Measurements from ENCODE around the gene BOK. TPM values are rescaled to one million over a fixed set of nuclear protein-coding genes. Genes with fewer than 3 reads are reported as not detected.

The BOK gene
- polyA plus RNA-seq, 1 donor from 2014 or later = 2.3 TPM

DNA sequence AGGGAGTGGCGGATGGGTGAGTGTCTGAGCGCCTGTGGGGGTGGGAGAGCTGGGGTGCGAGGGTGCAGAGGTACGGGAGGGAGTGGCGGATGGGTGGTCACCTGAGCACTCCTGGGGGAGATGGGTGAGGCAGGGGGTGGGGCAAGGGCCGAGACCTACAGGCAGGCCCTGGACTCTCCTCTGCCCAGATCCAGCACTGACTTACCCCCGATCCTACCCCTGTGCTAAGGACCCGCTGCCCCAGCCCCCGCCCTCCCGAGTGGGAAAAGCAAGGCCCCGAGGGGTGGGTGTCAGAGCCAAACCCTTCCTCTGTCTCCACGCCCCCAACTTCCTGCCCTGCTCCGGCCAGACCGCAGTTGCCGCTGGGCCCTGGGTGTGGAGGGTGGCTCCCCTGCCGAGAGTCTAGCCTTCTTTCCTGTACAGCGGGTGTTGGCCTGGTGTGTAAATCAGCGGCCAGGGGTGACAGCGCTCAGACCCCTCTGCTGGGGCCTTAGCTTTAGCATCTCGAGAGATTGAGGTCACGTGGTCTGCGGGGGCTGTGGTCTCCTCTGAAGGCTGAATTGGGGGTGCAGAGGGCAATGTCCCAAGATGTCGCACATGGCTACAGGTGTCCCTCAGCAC, 12.5 kb downstream of the BOK start:
- H3K36me3 ChIP-seq (ENCODE audit: insufficient read depth, low read length) = no peaks in the 10 kb centered on the region
- H3F3A ChIP-seq (ENCODE audit: insufficient read depth, low read length, poor library complexity, severe bottlenecking) = no peaks in the 10 kb centered on the region
- no peaks in the 10 kb centered on the region for H4K20me1 ChIP-seq (ENCODE audit: insufficient read depth)
- H3K27me3 ChIP-seq (ENCODE audit: insufficient read depth, low read depth, low read length) = peaks cover 6% of the 10 kb centered on the region
- H3K9ac ChIP-seq (ENCODE audit: low read length) = no peak overlapping the region
- H3K79me2 ChIP-seq (replicated peaks; ENCODE audit: insufficient read depth, low read length) = no peaks in the 10 kb centered on the region
- no peaks in the 10 kb centered on the region for H3K9me2 ChIP-seq (ENCODE audit: insufficient read depth, low read length)
- H3K27ac ChIP-seq (ENCODE audit: low read length) = no peak overlapping the region
- H3K9me3 ChIP-seq (ENCODE audit: low read length) = no peaks in the 10 kb centered on the region
- no peak overlapping the region for H3K4me2 ChIP-seq (ENCODE audit: low read length)
- TF ChIP-seq RAD21 (conservative IDR thresholded peaks at IDR 0.05) (no peak), SMC3 (conservative IDR thresholded peaks at IDR 0.05; ENCODE audit: poor library complexity) (no peak), EP300 (conservative IDR thresholded peaks at IDR 0.05; ENCODE audit: poor library complexity, severe bottlenecking) (no peak), TAF1 (IDR thresholded peaks at IDR 0.05; ENCODE audit: low read depth) (no peak), MXI1 (conservative IDR thresholded peaks at IDR 0.05; ENCODE audit: poor library complexity, severe bottlenecking) (no peak), EZH2 (IDR thresholded peaks at IDR 0.05; ENCODE audit: borderline replicate concordance, insufficient read depth, low read length, poor library complexity, severe bottlenecking) (no peak), POLR2AphosphoS5 (IDR thresholded peaks at IDR 0.05) (no peak)
- TF ChIP-seq, protein P1, sequence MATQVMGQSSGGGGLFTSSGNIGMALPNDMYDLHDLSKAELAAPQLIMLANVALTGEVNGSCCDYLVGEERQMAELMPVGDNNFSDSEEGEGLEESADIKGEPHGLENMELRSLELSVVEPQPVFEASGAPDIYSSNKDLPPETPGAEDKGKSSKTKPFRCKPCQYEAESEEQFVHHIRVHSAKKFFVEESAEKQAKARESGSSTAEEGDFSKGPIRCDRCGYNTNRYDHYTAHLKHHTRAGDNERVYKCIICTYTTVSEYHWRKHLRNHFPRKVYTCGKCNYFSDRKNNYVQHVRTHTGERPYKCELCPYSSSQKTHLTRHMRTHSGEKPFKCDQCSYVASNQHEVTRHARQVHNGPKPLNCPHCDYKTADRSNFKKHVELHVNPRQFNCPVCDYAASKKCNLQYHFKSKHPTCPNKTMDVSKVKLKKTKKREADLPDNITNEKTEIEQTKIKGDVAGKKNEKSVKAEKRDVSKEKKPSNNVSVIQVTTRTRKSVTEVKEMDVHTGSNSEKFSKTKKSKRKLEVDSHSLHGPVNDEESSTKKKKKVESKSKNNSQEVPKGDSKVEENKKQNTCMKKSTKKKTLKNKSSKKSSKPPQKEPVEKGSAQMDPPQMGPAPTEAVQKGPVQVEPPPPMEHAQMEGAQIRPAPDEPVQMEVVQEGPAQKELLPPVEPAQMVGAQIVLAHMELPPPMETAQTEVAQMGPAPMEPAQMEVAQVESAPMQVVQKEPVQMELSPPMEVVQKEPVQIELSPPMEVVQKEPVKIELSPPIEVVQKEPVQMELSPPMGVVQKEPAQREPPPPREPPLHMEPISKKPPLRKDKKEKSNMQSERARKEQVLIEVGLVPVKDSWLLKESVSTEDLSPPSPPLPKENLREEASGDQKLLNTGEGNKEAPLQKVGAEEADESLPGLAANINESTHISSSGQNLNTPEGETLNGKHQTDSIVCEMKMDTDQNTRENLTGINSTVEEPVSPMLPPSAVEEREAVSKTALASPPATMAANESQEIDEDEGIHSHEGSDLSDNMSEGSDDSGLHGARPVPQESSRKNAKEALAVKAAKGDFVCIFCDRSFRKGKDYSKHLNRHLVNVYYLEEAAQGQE (IDR thresholded peaks at IDR 0.05; ENCODE audit: borderline replicate concordance) = no peak
- TF ChIP-seq, protein P2, sequence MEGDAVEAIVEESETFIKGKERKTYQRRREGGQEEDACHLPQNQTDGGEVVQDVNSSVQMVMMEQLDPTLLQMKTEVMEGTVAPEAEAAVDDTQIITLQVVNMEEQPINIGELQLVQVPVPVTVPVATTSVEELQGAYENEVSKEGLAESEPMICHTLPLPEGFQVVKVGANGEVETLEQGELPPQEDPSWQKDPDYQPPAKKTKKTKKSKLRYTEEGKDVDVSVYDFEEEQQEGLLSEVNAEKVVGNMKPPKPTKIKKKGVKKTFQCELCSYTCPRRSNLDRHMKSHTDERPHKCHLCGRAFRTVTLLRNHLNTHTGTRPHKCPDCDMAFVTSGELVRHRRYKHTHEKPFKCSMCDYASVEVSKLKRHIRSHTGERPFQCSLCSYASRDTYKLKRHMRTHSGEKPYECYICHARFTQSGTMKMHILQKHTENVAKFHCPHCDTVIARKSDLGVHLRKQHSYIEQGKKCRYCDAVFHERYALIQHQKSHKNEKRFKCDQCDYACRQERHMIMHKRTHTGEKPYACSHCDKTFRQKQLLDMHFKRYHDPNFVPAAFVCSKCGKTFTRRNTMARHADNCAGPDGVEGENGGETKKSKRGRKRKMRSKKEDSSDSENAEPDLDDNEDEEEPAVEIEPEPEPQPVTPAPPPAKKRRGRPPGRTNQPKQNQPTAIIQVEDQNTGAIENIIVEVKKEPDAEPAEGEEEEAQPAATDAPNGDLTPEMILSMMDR (IDR thresholded peaks at IDR 0.05; ENCODE audit: poor library complexity, severe bottlenecking) = no peak
- H3K4me3 ChIP-seq (ENCODE audit: low read length) = no peak overlapping the region
- H2AFZ ChIP-seq (ENCODE audit: low read depth, low read length) = no peak overlapping the region

DNA sequence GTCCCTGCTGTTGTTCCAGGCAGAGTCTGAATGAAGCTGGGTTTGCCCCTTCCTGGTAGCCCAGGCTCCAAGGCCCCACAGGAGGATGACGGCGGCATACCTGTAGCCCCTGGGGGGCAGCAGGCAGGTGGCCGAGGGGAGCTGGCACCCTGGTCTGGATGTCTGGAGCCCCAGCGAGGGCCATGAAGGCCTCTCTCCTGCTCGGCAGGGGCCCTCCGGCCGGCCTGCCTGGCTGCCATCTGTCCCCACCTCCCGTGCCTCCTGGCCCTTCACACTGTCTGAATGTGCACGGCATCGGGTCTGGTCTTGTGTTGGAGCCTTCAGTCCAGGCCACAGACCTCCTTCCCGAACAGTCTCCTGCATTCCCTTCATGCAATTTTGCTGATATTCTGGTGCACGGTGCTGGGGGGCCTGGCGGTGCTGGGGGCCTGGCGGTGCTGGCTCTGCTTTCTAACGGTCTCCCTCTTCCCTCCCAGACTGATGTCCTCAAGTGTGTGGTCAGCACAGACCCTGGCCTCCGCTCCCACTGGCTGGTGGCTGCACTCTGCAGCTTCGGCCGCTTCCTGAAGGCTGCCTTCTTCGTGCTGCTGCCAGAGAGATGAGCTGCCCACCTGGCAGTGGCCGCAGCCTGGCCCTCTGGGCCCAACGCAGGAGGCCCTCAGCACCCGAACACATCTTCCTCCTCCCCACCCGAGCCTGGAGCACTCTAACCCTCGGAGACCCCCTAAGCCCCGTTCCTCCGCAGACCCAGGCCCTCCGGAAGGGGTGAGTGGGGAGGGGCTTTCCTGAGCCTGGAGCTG, 13.5 kb downstream of the BOK start:
- Histone ChIP-seq H3K9ac (ENCODE audit: low read length) (no peak overlapping the region), H3F3A (ENCODE audit: insufficient read depth, low read length, poor library complexity, severe bottlenecking) (no peaks in the 10 kb centered on the region), H3K4me2 (ENCODE audit: low read length) (no peak overlapping the region), H3K9me3 (ENCODE audit: low read length) (no peaks in the 10 kb centered on the region), H3K79me2 (replicated peaks; ENCODE audit: insufficient read depth, low read length) (no peaks in the 10 kb centered on the region), H2AFZ (ENCODE audit: low read depth, low read length) (no peak overlapping the region), H3K27me3 (ENCODE audit: insufficient read depth, low read depth, low read length) (peaks cover 6% of the 10 kb centered on the region), H3K4me3 (ENCODE audit: low read length) (no peak overlapping the region), H4K20me1 (ENCODE audit: insufficient read depth) (no peaks in the 10 kb centered on the region), H3K9me2 (ENCODE audit: insufficient read depth, low read length) (no peaks in the 10 kb centered on the region), H3K36me3 (ENCODE audit: insufficient read depth, low read length) (no peaks in the 10 kb centered on the region), H3K27ac (ENCODE audit: low read length) (no peak overlapping the region)
- TF ChIP-seq MXI1 (conservative IDR thresholded peaks at IDR 0.05; ENCODE audit: poor library complexity, severe bottlenecking) = no peak
- no peak for TF ChIP-seq EP300 (conservative IDR thresholded peaks at IDR 0.05; ENCODE audit: poor library complexity, severe bottlenecking)
- TF ChIP-seq TAF1 (IDR thresholded peaks at IDR 0.05; ENCODE audit: low read depth) = no peak
- TF ChIP-seq POLR2AphosphoS5 (IDR thresholded peaks at IDR 0.05) = no peak
- no peak for TF ChIP-seq RAD21 (conservative IDR thresholded peaks at IDR 0.05)
- TF ChIP-seq, protein P1 (IDR thresholded peaks at IDR 0.05; ENCODE audit: borderline replicate concordance) = no peak
- TF ChIP-seq, protein P2 (IDR thresholded peaks at IDR 0.05; ENCODE audit: poor library complexity, severe bottlenecking) = no peak
- no peak for TF ChIP-seq EZH2 (IDR thresholded peaks at IDR 0.05; ENCODE audit: borderline replicate concordance, insufficient read depth, low read length, poor library complexity, severe bottlenecking)
- TF ChIP-seq SMC3 (conservative IDR thresholded peaks at IDR 0.05; ENCODE audit: poor library complexity) = no peak

All from neural cell (in vitro differentiated cells).